CD4-positive, alpha-beta T cell treated with Interleukin-6 for 4 hours (primary cell): Measurements from ENCODE around the gene ETDC.
"Not testable (repeated sequence)": the region's sequence is repeated elsewhere in the genome, so short reads cannot be mapped to it uniquely, and the experiment has no call there.

ENCODE experiments used
- DNase-seq: peaks from one replicate; pipeline ENCODE4 v3.0.0-alpha.2; 2020; ENCODE audit warnings: mixed read lengths

ETDC gene

DNA sequence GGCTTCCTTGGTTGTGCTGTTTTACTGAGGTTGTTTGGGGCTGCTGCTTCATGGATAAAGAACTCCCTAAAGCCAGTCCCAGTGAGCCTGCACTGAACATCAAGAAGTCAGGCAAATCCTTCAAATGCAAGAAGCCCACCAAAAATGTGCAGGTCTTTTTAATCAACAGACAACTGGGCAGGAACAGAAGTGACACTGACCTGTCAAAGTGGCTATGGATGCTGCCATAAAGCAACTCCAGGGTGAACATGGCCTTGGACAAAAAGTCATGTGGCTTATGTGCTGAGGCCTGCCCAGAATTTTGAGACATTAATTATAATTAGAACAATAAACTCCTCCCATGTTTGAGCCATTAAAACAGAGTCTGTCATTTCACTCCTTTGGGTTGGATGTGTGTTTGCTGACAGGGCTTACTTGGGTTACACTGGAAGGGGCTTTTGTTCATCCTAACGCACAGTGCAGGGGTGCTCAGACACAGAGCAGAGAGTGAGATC lies at the start of gene ETDC:
Gene ETDC, plus strand, starts transcription at position 51 of the 494 bp plus-strand sequence. Its CDS starts 0 bp downstream, at position 51.
- DNase-seq, result no peak

DNA sequence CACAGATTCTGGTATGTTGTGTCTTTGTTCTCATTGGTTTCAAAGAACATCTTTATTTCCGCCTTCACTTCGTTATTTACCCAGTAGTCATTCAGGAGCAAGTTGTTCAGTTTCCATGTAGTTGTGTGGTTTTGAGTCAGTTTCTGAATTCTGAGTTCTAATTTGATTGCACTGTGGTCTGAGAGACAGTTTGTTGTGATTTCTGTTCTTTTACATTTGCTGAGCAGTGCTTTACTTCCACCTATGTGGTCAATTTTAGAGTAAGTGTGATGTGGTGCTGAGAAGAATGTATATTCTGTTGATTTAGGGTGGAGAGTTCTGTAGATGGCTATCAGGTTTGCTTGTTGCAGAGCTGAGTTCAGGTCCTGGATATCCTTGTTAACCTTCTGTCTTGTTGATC lies 48.3 kb upstream of the ETDC start:
- not testable (repeated sequence) for DNase-seq

DNA sequence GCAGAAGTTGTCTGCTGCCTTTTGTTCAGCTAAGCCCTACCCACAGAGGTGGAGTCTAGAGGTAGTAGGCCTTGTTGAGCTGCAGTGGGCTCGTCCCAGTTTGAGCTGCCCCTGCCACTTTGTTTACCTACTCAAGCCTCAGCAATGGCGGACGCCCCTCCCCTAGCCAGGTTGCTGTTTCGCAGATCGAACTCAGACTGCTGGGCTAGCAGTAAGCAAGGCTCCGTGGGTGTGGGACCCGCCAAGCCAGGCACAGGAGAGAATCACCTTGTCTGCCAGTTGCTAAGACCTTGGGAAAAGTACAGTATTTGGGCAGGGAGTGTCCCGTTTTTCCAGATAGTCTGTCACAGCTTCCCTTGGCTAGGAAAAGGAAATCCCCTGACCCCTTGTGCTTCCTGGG lies 45.9 kb upstream of the ETDC start:
- DNase-seq, result not testable (repeated sequence)

DNA sequence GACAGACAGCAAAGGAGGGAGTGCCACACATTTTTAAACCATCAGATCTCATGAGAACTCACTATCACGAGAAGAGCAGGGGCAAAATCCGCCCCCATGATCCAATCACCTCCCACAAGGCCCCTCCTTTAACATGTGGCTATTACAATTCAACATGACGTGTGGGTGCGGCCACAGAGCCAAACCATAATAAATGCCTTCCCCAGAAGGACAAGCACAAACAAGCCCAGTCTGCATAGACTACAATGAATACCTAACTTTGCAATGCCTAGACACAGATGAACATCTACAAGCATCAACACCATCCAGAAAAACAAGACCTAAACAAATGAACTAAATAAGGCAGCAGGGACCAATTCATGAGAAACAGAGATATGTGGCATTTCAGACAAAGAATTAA lies 45.1 kb upstream of the ETDC start:
- DNase-seq, result no peak

DNA sequence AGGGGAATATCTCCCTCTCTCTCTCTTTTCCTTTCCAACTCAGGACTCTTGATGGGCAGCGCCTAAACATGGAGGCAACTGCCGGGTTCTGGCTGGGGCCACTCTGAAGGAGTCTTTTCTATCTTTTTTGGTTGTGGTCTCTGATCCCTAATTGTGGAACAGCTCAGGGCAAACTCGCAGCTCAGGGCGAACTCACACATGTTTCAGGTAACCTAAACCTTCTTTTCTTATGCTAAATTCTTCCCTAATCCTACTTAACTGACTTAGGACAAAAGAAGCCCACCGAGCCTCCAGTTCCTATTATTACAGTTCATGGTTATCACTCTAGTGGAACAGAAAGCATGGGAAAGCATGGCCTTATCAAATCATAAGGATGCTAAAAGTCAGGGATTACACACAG lies 36.1 kb upstream of the ETDC start:
- no peak for DNase-seq

DNA sequence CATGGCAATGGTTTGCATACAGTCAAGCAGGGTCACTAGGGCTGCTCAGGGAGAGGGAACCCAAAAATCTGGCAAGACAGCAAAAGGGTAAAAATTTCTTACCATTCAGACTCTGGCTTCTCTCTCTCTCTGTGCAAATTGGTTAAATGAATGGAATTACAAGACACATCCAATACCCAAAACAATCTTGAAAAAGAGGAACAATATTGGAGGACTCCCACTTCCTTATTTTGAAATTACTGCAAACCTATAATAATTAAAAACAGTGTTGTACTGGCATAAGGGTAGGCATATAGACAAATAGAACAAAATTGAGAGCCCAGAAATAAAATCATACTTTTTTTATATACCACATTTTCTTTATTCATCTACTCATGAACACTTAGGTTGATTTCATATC lies 33.3 kb upstream of the ETDC start:
- no peak for DNase-seq

DNA sequence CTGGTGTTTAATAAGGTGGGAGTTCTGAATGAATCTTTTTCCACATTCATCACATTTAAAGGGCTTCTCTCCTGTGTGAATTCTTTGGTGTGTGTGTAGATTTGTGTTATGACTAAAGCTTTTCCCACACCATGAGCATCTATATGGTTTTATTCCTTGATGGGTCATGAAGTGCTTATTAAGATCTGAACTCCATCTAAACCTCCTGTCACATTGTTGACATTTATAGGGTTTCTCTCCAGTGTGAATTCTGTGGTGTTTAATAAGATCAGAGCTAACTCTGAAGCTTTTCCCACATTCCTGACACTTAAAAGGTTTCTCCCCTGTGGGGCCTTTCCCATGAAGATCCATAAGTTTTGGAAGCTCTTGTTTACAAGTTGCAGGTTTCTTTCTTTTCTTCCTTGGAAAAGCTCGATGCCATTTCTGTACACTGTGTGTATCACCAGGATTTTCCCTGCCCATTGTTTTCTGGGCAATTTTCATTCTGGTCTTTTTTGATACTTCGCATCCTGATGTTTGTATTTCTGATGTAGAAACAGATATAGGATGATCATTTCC lies 21.9 kb upstream of the ETDC start:
- DNase-seq, result no peak

DNA sequence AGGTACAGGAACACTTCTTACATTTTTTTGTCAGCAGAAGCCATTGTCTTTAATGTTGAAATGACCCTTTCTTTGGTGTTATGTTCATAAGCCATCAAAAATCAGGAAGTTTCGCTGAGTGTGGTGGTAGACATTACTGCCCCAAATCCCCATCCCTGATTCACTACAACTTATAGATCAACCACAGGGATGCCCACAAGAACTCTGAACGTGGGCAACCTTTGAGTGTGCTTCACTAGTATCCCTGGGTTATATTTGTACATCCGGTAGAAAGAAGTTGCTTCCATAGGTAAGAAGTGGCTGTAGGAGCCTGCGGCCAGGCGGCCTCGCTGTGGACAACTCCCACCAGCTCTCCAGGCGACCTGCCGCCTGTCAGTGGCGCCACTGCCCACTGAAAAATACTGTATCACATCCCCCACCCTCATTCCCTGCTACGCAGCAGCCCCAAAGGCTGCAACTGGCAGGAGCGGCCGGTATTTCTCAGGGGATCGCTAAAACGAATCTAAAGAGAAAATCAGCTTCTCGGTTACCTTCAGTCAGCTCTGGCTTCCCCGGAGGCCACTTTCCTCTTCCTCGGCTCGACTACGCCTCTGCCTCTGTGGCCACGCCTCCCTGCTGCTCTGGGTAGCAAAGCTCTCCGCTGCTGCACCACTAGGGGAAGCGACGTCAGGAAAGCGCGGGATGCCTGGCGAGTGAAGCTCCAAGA lies 13.9 kb upstream of the ETDC start:
- DNase-seq, result peak; percentile 69

DNA sequence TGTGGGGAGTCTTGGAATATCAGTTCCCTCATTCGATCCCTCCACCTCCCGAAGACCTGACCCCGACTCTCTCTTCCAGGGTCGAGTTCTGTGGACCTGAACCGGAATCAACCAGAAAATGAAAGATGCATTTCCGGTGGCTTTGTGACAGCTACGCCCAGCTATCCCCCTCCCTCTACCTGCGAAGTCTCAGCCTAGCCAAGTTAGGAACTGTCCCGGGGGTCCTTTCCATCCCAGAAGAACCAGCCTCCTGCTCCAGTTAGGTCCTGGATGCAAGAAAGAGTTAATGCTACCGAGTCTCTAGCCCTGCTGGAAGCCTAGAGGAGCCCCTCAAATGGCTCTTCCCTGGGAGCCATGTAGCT lies 13.4 kb upstream of the ETDC start:
- DNase-seq, result no peak

DNA sequence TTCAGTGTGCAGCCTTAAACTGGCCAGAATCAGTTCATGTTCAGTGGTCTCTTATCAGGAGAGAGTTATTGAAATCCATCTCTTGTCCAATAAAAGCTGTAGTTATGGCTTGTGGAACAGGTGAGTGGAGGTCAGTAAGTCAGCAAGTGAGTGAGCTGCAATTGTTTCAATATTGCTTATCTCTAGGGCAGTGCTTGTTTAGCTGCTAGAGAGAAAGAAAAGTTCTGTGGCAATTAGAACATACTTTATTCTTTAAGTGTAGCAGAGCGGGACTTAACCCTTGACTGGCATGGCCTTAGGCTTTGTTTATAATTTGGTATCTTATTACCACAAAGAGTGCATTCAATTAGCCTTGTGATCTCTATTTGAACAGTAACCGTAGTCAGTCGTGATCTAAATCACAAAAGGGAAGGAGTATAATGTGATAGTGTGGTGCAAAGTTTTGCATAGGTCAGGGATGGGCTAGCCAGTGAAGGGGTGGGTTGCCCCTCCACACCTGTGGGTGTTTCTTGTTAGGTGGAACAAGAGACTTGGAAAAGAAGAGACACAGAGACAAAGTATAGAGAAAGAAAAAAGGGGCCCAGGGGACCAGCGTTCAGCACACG lies 6.9 kb upstream of the ETDC start:
- no peak for DNase-seq

DNA sequence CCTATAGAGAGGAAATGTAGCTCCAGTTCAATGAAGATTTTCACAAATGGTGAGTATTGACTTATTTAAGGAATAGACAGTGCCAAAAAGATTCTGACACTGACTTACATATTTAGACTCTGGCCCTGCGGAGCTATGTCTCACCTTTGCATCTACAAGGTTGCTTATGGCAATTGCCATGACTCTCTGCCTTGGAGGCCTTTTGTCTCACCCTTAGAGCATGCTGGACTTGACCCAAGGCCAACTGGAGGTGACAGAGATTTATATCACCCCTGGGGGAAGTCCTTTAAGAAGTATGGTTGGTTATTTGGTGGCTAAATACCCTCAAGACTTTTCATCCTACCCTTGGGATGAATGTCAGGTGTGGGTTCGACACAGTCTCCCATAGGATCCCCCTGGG lies 4.5 kb upstream of the ETDC start:
- no peak for DNase-seq

DNA sequence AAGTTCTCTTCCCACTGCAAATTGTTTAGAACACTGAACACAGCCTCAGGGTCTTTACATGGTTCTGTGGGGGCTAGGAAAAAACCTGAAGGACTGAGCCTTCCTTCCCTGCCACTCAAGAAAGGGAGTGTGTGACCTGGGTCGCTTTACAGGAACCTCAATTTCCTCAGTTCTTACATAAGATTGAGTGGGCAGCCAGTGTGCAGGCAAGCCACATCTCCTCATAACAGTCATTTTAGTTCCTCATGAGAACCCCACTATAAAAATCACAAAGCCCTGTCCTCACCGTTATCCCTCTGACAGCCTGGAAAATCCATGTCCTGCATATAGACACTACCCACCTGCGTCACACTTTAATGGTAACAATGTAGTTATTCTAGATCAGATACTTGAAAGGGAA lies 2.1 kb upstream of the ETDC start:
- DNase-seq, result no peak

DNA sequence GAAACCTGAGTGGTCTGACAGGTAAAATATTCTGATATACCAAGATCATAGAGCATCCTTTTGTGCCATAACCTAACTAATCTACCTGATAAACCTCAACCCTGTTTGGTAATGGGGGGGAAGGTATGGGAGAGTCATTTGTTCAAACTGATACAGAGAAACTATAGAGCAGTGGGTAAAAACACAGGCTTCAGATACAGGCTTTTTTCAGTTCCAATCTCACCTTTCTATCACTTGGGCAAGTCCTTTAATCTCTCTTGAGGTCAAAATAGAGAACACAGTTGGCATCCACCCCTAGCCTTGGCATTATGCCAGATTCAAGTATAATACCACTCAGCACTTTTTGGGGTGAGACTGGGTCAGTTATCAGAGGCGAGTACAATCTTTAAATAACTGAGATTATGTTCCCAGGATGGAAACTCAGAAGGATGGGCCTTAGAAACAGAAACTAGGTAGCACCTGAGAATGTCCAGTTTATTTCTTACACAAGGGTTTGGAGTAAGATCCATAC lies 880 bp upstream of the ETDC start:
- no peak for DNase-seq

DNA sequence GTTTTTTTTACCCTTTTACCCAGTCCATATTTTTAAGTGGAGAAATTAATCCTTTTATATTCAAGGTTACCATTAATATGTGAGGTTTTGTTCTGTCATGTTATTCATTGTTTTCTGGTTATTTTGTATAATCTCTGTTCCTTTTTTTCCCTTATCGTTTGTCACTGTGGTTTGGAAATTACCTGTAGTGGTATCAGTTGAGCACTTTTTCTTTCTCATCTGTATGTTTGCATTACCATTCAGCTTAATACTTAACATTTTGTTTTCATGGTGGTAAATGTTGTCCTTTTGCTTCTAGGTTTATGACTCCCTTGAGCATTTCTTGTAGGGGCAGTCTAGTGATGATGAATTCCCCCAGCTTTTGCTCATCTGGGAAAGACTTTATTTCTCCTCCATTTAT lies 6.6 kb downstream of the ETDC start:
- no peak for DNase-seq

DNA sequence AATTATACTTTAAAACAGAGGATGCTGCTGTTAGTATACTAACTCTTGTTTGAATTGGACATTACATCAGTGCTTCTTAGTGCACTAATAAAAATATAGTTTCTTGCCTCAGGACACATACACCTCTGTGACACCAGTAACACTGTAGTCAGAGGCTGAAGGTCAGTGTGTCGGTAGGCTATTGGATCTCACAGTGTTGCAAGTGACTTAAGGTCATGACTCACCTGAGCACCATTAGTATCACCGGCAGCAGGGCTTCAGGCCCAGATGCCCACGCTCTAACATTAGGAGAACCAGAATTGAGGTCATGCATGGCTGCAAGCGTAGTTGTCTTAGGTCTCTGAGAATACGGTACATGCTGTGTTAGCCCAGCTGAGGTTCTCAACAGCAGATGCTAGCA lies 15.2 kb downstream of the ETDC start:
- DNase-seq, result no peak

DNA sequence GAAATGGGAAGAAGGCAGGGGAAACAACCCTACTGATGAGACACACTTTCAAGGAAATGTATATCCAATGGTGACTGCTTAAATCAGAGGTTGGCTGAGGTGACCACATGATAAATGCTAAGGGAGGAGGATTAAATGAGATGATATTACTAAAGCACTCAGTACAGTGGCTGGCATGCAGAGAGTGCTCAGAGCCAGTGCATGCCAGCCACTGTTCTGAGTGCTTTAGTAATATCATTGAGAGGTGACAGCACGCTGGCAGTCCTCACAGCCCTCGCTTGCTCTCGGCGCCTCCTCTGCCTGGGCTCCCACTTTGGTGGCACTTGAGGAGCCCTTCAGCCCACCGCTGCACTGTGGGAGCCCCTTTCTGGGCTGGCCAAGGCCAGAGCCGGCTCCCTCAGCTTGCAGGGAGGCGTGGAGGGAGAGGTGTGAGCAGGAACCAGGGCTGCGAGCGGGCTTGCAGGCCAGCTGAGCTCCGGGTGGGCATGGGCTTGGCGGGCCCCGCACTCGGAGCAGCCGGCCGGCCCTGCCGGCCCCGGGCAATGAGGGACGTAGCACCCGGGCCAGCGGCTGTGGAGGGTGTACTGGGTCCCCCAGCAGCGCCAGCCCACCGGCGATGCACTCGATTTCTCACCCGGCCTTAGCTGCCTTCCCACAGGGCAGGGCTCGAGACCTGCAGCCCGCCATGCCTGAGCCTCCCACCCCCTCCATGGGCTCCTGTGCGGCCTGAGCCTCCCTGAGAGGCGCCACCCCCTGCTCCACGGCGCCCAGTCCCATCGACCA lies 15.9 kb downstream of the ETDC start:
- DNase-seq, result not testable (repeated sequence)

DNA sequence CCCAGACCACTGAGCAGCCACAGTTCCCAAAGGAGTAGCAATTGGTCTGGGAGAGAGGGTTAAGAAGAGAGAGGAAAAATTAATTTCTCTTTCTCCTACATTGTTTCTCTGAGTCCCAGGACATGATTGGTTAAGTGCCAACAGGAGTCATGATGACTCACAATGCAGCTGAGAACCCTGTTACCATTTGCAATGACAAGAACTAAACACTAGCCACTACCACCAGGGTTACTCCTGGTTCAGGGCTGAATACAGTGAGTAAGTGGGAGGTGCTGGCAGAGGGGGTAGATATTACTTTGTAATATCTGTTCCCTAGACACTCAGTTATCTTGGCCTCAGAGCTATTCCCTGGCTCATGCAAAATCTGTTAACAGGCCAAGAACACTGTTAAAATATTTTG lies 18.0 kb downstream of the ETDC start:
- DNase-seq, result no peak

DNA sequence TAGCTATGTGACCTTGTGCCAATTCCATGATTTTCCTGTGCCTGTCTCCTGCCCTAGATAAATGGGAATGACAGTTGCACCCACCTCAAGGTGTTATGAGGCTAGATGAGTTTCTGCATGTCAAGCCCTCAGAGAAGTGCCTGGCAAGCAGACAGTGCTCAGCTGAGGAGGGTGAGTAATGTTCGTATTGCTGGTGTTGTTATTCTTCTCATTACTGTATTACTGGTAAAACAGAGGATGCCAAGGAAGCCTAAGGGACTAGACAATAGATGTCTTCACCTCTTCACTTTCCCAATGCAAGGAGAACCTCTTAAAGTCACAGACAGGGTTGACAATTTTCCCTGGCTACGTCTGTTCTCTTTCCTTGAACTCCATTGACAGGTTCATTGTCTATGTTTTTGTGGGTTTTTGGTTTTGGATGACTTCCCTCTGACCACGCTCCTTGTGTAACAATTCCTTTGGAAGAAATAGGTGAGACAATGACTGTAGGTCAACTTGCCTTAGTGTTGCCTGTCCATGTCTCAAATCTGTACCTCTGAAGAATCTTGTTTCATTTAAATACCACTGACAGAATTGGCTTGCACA lies 19.2 kb downstream of the ETDC start:
- no peak for DNase-seq

DNA sequence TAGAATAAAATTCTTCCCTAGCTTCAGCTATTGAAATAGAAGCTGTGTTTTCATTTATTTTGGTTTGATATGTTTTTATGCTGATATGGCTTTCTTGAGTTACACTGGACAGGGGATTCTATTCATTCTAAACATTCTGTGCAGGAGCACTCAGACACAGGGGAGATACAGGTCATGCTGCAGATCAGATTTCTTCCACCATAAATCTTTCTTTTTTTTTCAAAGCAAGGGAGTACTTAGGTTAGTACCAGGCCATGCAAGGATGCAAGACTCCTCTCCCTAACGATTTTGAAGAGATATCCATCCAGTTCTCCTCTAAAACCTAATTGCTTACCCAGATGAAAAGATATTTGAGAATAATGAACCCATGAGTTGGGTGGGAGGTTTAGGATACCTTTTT lies 21.4 kb downstream of the ETDC start:
- DNase-seq, result no peak

DNA sequence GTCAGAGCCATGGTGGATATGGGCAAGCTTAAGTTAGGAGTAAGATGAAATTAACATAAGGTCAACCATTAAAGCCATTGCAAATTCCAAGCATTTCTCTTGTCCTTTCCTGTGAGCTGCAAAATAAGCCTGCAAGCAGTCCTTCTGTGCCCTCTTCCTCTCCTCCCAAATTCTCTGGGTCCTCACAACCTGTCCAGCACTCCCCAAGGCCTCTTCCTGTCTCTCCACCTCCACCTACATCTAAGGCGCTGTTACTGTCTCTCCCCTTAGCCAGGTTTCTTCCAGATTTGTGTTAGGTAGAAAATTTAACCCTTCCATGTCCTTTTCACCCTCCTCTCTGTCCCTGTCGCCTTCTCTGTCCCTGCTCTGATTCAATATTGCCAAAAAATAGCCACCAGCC lies 22.2 kb downstream of the ETDC start:
- DNase-seq, result no peak

DNA sequence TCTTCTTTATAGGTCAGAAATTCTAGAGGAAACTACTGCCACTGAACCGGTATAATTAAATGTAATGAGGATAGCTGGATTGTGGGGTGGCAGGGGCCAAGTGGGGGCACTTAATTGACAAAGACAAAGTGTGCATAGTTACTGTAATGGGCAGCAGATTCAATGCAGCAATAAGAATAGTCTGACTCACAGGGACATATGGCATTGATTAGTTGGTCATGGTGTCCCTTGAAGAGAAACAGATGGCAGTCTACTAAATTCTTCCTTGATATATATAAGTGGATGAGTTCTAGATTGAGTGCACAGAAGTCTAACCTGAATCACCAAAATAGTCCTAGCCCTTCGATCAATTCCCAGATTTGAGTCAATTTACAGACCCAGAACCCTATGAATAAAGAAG lies 31.6 kb downstream of the ETDC start:
- DNase-seq, result no peak

DNA sequence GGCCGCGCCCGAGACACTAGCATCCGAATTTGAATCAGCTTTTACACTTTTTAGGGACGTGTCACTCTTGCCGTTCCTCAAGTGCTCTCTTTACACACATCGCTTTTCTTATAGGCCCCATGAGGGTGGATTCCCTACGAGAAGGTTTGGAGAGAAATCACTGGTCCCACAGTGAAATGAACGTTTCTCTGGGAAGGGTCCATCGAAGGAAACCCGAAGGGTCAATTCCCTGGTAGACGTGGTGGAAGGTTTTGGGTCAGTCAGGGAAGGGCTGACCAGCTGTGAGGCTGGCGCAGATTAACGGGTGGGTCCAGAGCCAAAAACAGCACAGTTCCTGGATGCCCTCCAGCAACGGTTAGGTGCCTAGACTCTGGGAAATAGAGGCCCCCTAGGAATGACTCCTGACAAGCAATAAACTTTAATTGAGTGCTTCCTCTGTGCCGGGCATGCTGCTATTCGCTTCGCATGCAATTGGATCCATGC lies 35.9 kb downstream of the ETDC start:
- no peak for DNase-seq

DNA sequence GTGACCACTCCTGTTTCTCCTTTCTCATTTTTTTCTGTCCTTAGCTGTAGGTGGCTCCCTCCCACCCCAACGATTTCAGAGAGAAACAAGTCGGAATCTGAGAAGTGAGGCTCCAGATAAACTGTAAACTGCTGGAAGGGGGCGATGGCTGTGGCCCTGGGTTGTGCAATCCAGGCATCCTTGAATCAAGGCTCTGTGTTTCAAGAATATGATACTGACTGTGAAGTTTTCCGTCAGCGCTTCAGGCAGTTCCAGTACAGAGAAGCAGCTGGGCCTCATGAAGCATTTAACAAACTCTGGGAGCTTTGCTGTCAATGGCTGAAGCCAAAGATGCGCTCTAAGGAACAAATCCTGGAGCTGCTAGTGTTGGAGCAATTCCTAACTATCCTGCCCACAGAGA lies 37.7 kb downstream of the ETDC start:
- no peak for DNase-seq
